ENCODE measurements around the gene RPL18A.

The RPL18A gene

GRCh38 chr19:17868669-17869068, 9.0 kb downstream of the RPL18A start:
- Histone ChIP-seq H3K27ac (ENCODE audit: extremely low read depth, low read depth, low read length) (no peak overlapping the region), H3K36me3 (ENCODE audit: control insufficient read depth in 2 of 2, insufficient read depth in 1 of 2, low read length in 2 of 2) (peaks cover 0 to 24% of the 10 kb centered on the region in 2 experiments; a peak in 2 of 3 replicates), H3K9me3 (ENCODE audit: control insufficient read depth, insufficient read depth, low read depth, low read length) (no peaks in the 10 kb centered on the region), H3K4me3 (ENCODE audit: low read depth, low read length) (no peak overlapping the region), H3K4me1 (ENCODE audit: control insufficient read depth, insufficient read depth, low read length) (no peaks in the 10 kb centered on the region; the same call in 1 of the 2 replicates)
- ChIA-PET CTCF (interaction anchor here (0.6 kb wide), 1 partner anchor 12 kb away, joined by 4 read pairs; no protein-coding TSS in a partner anchor), POLR2A (interaction anchor here (1.1 to 2.6 kb wide), 2 partner anchors 9 to 64 kb away, joined by 5 to 12 read pairs; partner anchors contain the start of genes CCDC124 and RPL18A)
- TF ChIP-seq OVOL3 (tag by site-specific recombination; IDR thresholded peaks at IDR 0.05) (no peak), ZSCAN16 (tag by site-specific recombination; IDR thresholded peaks at IDR 0.05) (no peak), ZNF664 (tag by site-specific recombination; IDR thresholded peaks at IDR 0.05) (no peak), ZNF2 (tag by site-specific recombination; IDR thresholded peaks at IDR 0.05) (no peak), ZSCAN23 (tag by site-specific recombination; IDR thresholded peaks at IDR 0.05) (no peak), ZNF596 (tag by site-specific recombination; IDR thresholded peaks at IDR 0.05) (no peak), PRDM6 (tag by site-specific recombination; IDR thresholded peaks at IDR 0.05) (no peak), ZNF558 (tag by site-specific recombination; IDR thresholded peaks at IDR 0.05) (no peak), ZNF221 (tag by site-specific recombination; IDR thresholded peaks at IDR 0.05; ENCODE audit: borderline replicate concordance) (no peak), ZFP37 (tag by site-specific recombination; IDR thresholded peaks at IDR 0.05) (no peak), ZNF433 (tag by site-specific recombination; IDR thresholded peaks at IDR 0.05; ENCODE audit: low read depth) (no peak)
- TF ChIP-seq, protein P1, sequence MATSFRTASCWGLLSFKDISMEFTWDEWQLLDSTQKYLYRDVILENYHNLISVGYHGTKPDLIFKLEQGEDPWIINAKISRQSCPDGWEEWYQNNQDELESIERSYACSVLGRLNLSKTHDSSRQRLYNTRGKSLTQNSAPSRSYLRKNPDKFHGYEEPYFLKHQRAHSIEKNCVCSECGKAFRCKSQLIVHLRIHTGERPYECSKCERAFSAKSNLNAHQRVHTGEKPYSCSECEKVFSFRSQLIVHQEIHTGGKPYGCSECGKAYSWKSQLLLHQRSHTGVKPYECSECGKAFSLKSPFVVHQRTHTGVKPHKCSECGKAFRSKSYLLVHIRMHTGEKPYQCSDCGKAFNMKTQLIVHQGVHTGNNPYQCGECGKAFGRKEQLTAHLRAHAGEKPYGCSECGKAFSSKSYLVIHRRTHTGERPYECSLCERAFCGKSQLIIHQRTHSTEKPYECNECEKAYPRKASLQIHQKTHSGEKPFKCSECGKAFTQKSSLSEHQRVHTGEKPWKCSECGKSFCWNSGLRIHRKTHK (tag by site-specific recombination; IDR thresholded peaks at IDR 0.05): no peak

- no peaks in the 10 kb centered on the region for H3K9me3 ChIP-seq (ENCODE audit: control insufficient read depth, insufficient read depth, low read depth, low read length)
- TF ChIP-seq, protein P2, sequence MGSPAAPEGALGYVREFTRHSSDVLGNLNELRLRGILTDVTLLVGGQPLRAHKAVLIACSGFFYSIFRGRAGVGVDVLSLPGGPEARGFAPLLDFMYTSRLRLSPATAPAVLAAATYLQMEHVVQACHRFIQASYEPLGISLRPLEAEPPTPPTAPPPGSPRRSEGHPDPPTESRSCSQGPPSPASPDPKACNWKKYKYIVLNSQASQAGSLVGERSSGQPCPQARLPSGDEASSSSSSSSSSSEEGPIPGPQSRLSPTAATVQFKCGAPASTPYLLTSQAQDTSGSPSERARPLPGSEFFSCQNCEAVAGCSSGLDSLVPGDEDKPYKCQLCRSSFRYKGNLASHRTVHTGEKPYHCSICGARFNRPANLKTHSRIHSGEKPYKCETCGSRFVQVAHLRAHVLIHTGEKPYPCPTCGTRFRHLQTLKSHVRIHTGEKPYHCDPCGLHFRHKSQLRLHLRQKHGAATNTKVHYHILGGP (tag by site-specific recombination; IDR thresholded peaks at IDR 0.05): no peak
- peak; percentile 55 for TF ChIP-seq GLIS1 (tag by site-specific recombination; IDR thresholded peaks at IDR 0.05)
- peaks cover 0 to 20% of the 10 kb centered on the region in 2 experiments; a peak in 2 of 3 replicates for H3K36me3 ChIP-seq (ENCODE audit: control insufficient read depth in 2 of 2, insufficient read depth in 1 of 2, low read length in 2 of 2)
- ChIA-PET POLR2A (interaction anchor here (2.6 kb wide), 1 partner anchor 10 kb away, joined by 12 read pairs; the partner anchor contains the start of gene RPL18A), CTCF (interaction anchor here (0.6 to 2.5 kb wide), 4 partner anchors 62 to 175 kb away, joined by 3 to 22 read pairs (median 4); partner anchors contain the start of gene CCDC124)
- H3K27ac ChIP-seq (ENCODE audit: extremely low read depth, low read depth, low read length): no peak overlapping the region
- no peak overlapping the region for H3K4me3 ChIP-seq (ENCODE audit: low read depth, low read length)
- peaks cover 3% of the 10 kb centered on the region; the same call in 1 of the 2 replicates for H3K4me1 ChIP-seq (ENCODE audit: control insufficient read depth, insufficient read depth, low read length)
These were observed 9.5 kb downstream of the RPL18A start for GRCh38 chr19:17869114-17869608.

DNA sequence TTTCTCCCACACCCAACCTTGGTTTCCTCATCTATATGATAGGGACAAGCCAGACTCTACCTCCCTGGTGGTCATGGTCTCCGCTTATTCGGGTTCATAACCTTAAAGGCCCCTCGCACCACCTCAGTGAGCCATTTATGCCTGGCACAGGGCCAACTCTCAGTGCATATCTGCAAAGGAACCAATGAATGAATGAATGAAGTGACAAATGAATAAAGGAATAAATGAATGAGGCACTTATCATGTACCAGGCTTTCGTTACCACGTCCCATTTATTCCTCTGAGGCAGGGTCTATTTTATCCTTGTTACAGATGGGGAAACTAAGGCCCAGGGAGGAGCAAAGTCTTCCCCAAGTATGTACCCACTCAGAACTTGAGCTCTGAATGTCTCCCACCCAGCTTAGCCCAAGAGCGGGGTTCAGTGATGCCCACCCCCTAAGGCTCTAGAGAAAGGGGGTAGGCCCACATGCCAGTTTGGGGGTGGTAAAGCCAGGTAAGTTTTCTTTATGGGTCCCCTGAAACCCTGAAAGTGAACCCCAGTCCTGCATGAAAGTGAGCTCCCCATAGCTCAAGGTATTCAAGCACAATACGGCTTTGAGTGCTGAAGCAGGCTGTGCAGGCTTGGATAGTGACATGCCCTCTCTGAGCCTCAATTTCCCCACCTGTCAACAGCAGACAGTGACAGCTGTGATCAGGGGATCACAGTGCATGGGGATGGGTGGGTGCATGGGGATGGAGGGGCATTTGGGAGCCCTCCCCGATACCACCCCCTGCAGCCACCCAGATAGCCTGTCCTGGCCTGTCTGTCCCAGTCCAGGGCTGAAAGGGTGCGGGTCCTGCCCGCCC, 11.5 kb downstream of the RPL18A start:
- Histone ChIP-seq H3K9me3 (ENCODE audit: control insufficient read depth, insufficient read depth, low read depth, low read length) (no peaks in the 10 kb centered on the region), H3K27ac (ENCODE audit: extremely low read depth, low read depth, low read length) (no peak overlapping the region), H3K4me1 (ENCODE audit: control insufficient read depth, insufficient read depth, low read length) (peaks cover 3% of the 10 kb centered on the region; the same call in 1 of the 2 replicates), H3K36me3 (ENCODE audit: control insufficient read depth in 2 of 2, insufficient read depth in 1 of 2, low read length in 2 of 2) (no peaks in the 10 kb centered on the region), H3K4me3 (ENCODE audit: low read depth, low read length) (no peak overlapping the region)
- ChIA-PET CTCF (interaction anchor here (0.6 to 2.5 kb wide), 11 partner anchors 12 to 656 kb away, joined by 3 to 22 read pairs (median 3); partner anchors contain the start of genes CCDC124 and RPL18A), POLR2A (interaction anchor here (1.0 to 2.6 kb wide), 3 partner anchors 12 to 62 kb away, joined by 3 to 12 read pairs (median 5); partner anchors contain the start of genes CCDC124 and RPL18A)
- TF ChIP-seq FEZF1 (tag by site-specific recombination; IDR thresholded peaks at IDR 0.05): no peak
- TF ChIP-seq ZNF266 (tag by site-specific recombination; IDR thresholded peaks at IDR 0.05; ENCODE audit: low read depth): no peak
- peak; percentile 6; the same call in 1 of the 2 replicates for TF ChIP-seq ZNF768 (tag by site-specific recombination; IDR thresholded peaks at IDR 0.05)
- TF ChIP-seq SETDB1 (IDR thresholded peaks at IDR 0.05; ENCODE audit: insufficient read length, low read length): no peak
- no peak for TF ChIP-seq ZNF510 (tag by site-specific recombination; IDR thresholded peaks at IDR 0.05; ENCODE audit: insufficient replicate concordance)
- no peak; the same call in 1 of the 2 replicates for TF ChIP-seq OSR2 (tag by site-specific recombination; IDR thresholded peaks at IDR 0.05)
- no peak for TF ChIP-seq KLF1 (tag by site-specific recombination; IDR thresholded peaks at IDR 0.05)
- TF ChIP-seq ZNF24 (tag by site-specific recombination; IDR thresholded peaks at IDR 0.05): peak; percentile 66
- TF ChIP-seq ZNF776 (tag by site-specific recombination; IDR thresholded peaks at IDR 0.05; ENCODE audit: borderline replicate concordance): no peak
- TF ChIP-seq ZBTB20 (tag by site-specific recombination; IDR thresholded peaks at IDR 0.05): no peak
- no peak for TF ChIP-seq ZNF701 (tag by site-specific recombination; IDR thresholded peaks at IDR 0.05)
- TF ChIP-seq ZNF558 (tag by site-specific recombination; IDR thresholded peaks at IDR 0.05): no peak

All from HEK293 (cell line).